RWPE2 (cell line): ENCODE results near the gene SUSD5.
"Not testable (repeated sequence)": the region's sequence is repeated elsewhere in the genome, so short reads cannot be mapped to it uniquely, and the experiment has no call there.

Experiments used
- ATAC-seq: fragments of 200-7000 bp; cut with Tn5 transposase; 3 replicates; pipeline ENCODE4 v1.9.1; 2021; ENCODE audit warnings: low read depth
- DNase-seq: peaks from one replicate; pipeline ENCODE4 v3.0.0-alpha.2; 2020; ENCODE audit warnings: low spot score
- H3K27ac ChIP-seq: fragments of 450-650 bp; 2 replicates; pipeline ENCODE4 v1.5.1; 2017; ENCODE audit warnings: mild to moderate bottlenecking; ENCODE audit not compliant: poor library complexity, severe bottlenecking
- H3K27me3 ChIP-seq: fragments of 250-450 bp; sonication (Bioruptor Pico); 2 replicates; pipeline ENCODE4 v1.5.1; 2021; ENCODE audit warnings: mild to moderate bottlenecking, moderate library complexity; ENCODE audit not compliant: insufficient read depth, poor library complexity, severe bottlenecking
- H3K36me3 ChIP-seq: fragments of 250-450 bp; sonication (Bioruptor Pico); 2 replicates; pipeline ENCODE4 v1.5.1; 2020; ENCODE audit warnings: low read depth, mild to moderate bottlenecking, moderate library complexity
- H3K4me1 ChIP-seq: fragments of 250-450 bp; sonication (Bioruptor Pico); 2 replicates; pipeline ENCODE4 v1.5.1; 2021; ENCODE audit warnings: mild to moderate bottlenecking, moderate library complexity; ENCODE audit not compliant: insufficient read depth, poor library complexity, severe bottlenecking
- H3K4me3 ChIP-seq: fragments of 250-450 bp; sonication (Bioruptor Pico); 2 replicates; pipeline ENCODE4 v1.5.1; 2021; ENCODE audit warnings: mild to moderate bottlenecking, moderate library complexity; ENCODE audit not compliant: severe bottlenecking
- H3K9me3 ChIP-seq: fragments of 250-450 bp; sonication (Bioruptor Pico); 2 replicates; pipeline ENCODE4 v1.5.1; 2021; ENCODE audit warnings: mild to moderate bottlenecking, moderate library complexity; ENCODE audit not compliant: severe bottlenecking
- CTCF ChIP-seq: fragments of 450-650 bp; IDR thresholded peaks from one replicate; pipeline ENCODE4 v1.5.1; 2017; ENCODE audit warnings: mild to moderate bottlenecking, moderate library complexity; ENCODE audit not compliant: poor library complexity, severe bottlenecking

The SUSD5 gene

GRCh38 chr3:33165372-33165771 is 53.2 kb downstream of the SUSD5 start:
- no peaks in the 10 kb centered on the region for H3K4me1 ChIP-seq
- H3K27me3 ChIP-seq: no peaks in the 10 kb centered on the region
- H3K4me3 ChIP-seq: no peak overlapping the region
- no peak for TF ChIP-seq CTCF
- no peak overlapping the region for H3K27ac ChIP-seq
- ATAC-seq (no peak), DNase-seq (no peak)
- H3K9me3 ChIP-seq: no peaks in the 10 kb centered on the region
- no peaks in the 10 kb centered on the region for H3K36me3 ChIP-seq

GRCh38 chr3:33162621-33163020 is 56.0 kb downstream of the SUSD5 start:
- H3K27me3 ChIP-seq, H3K4me3 ChIP-seq, H3K9me3 ChIP-seq, H3K36me3 ChIP-seq, H3K4me1 ChIP-seq, DNase-seq, ATAC-seq, H3K27ac ChIP-seq: not testable (repeated sequence)

- H3K36me3 ChIP-seq: no peaks in the 10 kb centered on the region
- H3K4me1 ChIP-seq: no peaks in the 10 kb centered on the region
- DNase-seq (no peak), ATAC-seq (no peak)
- no peaks in the 10 kb centered on the region for H3K9me3 ChIP-seq
- H3K27ac ChIP-seq: no peak overlapping the region
- H3K27me3 ChIP-seq: no peaks in the 10 kb centered on the region
- no peak overlapping the region for H3K4me3 ChIP-seq
- no peak for TF ChIP-seq CTCF
Observed at GRCh38 chr3:33159981-33160380, 58.6 kb downstream of the SUSD5 start.

GRCh38 chr3:33159234-33159633 is 59.4 kb downstream of the SUSD5 start:
- Histone ChIP-seq H3K4me1 (no peaks in the 10 kb centered on the region), H3K36me3 (no peaks in the 10 kb centered on the region), H3K9me3 (no peaks in the 10 kb centered on the region), H3K27me3 (no peaks in the 10 kb centered on the region), H3K4me3 (no peak overlapping the region), H3K27ac (no peak overlapping the region)
- ATAC-seq (no peak), DNase-seq (no peak)
- TF ChIP-seq CTCF: no peak

GRCh38 chr3:33155301-33155700 is 63.3 kb downstream of the SUSD5 start:
- Histone ChIP-seq H3K4me3 (no peak overlapping the region), H3K36me3 (no peaks in the 10 kb centered on the region), H3K27ac (no peak overlapping the region), H3K27me3 (no peaks in the 10 kb centered on the region), H3K9me3 (no peaks in the 10 kb centered on the region), H3K4me1 (no peaks in the 10 kb centered on the region)
- no peak for TF ChIP-seq CTCF
- ATAC-seq (no peak), DNase-seq (no peak)
